DND-41 (cell line): ENCODE results near the gene SUMO4.

ENCODE experiments used
- ATAC-seq: fragments of 200-7000 bp; cut with Tn5 transposase; 3 replicates; pipeline ENCODE4 v1.9.1; 2021; ENCODE audit warnings: low read depth; ENCODE audit not compliant: insufficient read depth
- DNase-seq: peaks from one replicate; pipeline ENCODE4 v3.0.0-alpha.2; 2020
- H2AFZ ChIP-seq: 2 replicates; pipeline ENCODE4 v1.6.0; 2012; ENCODE audit warnings: low read depth, low read length
- H3K27ac ChIP-seq: 2 replicates; pipeline ENCODE4 v1.5.1; 2012; ENCODE audit warnings: low read length, inconsistent platforms
- H3K27me3 ChIP-seq: fragments of 200-600 bp; sonication (generic); 2 replicates; pipeline ENCODE4 v1.6.0; 2012; ENCODE audit warnings: low read length, mild to moderate bottlenecking, inconsistent platforms; ENCODE audit not compliant: insufficient read depth, poor library complexity
- H3K36me3 ChIP-seq: 2 replicates; pipeline ENCODE4 v1.5.1; 2012; ENCODE audit warnings: low read length, inconsistent platforms; ENCODE audit not compliant: insufficient read depth
- H3K4me1 ChIP-seq: 2 replicates; pipeline ENCODE4 v1.5.1; 2012; ENCODE audit warnings: mild to moderate bottlenecking, low read length; ENCODE audit not compliant: insufficient read depth
- H3K4me2 ChIP-seq: 2 replicates; pipeline ENCODE4 v1.6.0; 2012; ENCODE audit warnings: mild to moderate bottlenecking, moderate library complexity, low read length, inconsistent platforms; ENCODE audit not compliant: insufficient read depth
- H3K4me3 ChIP-seq, 2 experiments: fragments of 200-600 bp in 1 of 2; shearing (Covaris generic) in 1 of 2; 2 replicates each; pipeline ENCODE4 v1.5.1; 2012 to 2016; ENCODE audit warnings: inconsistent platforms in 2 of 2, low read length in 2 of 2, mild to moderate bottlenecking in 2 of 2, low read depth in 1 of 2, moderate library complexity in 1 of 2
- H3K79me2 ChIP-seq: 2 replicates; pipeline ENCODE4 v1.6.0; 2012; ENCODE audit warnings: low read length, inconsistent platforms; ENCODE audit not compliant: insufficient read depth
- H3K9ac ChIP-seq: 2 replicates; pipeline ENCODE4 v1.6.0; 2012; ENCODE audit warnings: low read depth, mild to moderate bottlenecking, inconsistent platforms, low read length, moderate library complexity
- H3K9me3 ChIP-seq: 2 replicates; pipeline ENCODE4 v1.5.1; 2012; ENCODE audit warnings: low read length, moderate library complexity, mild to moderate bottlenecking, inconsistent platforms; ENCODE audit not compliant: insufficient read depth, severe bottlenecking
- H4K20me1 ChIP-seq: 2 replicates; pipeline ENCODE4 v1.6.0; 2012; ENCODE audit warnings: low read length; ENCODE audit not compliant: insufficient read depth
- EZH2 ChIP-seq: IDR thresholded peaks from 3 replicates; pipeline ENCODE4 v1.6.1; 2012; ENCODE audit warnings: borderline replicate concordance, low read depth, mild to moderate bottlenecking, moderate library complexity, low read length, inconsistent platforms; ENCODE audit not compliant: severe bottlenecking
- TF ChIP-seq, protein P1 (sequence below): IDR thresholded peaks from 2 replicates; pipeline ENCODE4 v1.5.1; 2012; ENCODE audit warnings: borderline replicate concordance, low read length, moderate library complexity, mild to moderate bottlenecking; ENCODE audit not compliant: poor library complexity, severe bottlenecking; ENCODE audit errors: extremely low read depth

SUMO4 gene

GRCh38 chr6:149410557-149410956, 10.5 kb downstream of the SUMO4 start:
- DNase-seq (no peak), ATAC-seq (no peak)
- Histone ChIP-seq H4K20me1 (no peaks in the 10 kb centered on the region), H3K4me2 (no peak overlapping the region), H3K4me3 (no peak overlapping the region), H3K36me3 (peaks cover 47% of the 10 kb centered on the region), H3K4me1 (no peaks in the 10 kb centered on the region), H3K27me3 (no peaks in the 10 kb centered on the region), H3K27ac (no peak overlapping the region), H3K9ac (no peak overlapping the region), H3K9me3 (no peaks in the 10 kb centered on the region), H3K79me2 (no peaks in the 10 kb centered on the region), H2AFZ (no peak overlapping the region)
- TF ChIP-seq, protein P1, sequence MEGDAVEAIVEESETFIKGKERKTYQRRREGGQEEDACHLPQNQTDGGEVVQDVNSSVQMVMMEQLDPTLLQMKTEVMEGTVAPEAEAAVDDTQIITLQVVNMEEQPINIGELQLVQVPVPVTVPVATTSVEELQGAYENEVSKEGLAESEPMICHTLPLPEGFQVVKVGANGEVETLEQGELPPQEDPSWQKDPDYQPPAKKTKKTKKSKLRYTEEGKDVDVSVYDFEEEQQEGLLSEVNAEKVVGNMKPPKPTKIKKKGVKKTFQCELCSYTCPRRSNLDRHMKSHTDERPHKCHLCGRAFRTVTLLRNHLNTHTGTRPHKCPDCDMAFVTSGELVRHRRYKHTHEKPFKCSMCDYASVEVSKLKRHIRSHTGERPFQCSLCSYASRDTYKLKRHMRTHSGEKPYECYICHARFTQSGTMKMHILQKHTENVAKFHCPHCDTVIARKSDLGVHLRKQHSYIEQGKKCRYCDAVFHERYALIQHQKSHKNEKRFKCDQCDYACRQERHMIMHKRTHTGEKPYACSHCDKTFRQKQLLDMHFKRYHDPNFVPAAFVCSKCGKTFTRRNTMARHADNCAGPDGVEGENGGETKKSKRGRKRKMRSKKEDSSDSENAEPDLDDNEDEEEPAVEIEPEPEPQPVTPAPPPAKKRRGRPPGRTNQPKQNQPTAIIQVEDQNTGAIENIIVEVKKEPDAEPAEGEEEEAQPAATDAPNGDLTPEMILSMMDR = no peak
- TF ChIP-seq EZH2 = no peak

GRCh38 chr6:149414009-149414408, 13.9 kb downstream of the SUMO4 start:
- Histone ChIP-seq H3K4me3 (no peak overlapping the region), H3K79me2 (no peaks in the 10 kb centered on the region), H4K20me1 (no peaks in the 10 kb centered on the region), H3K36me3 (peaks cover 28% of the 10 kb centered on the region), H3K27ac (no peak overlapping the region), H2AFZ (no peak overlapping the region), H3K4me2 (no peak overlapping the region), H3K4me1 (no peaks in the 10 kb centered on the region), H3K27me3 (no peaks in the 10 kb centered on the region), H3K9ac (no peak overlapping the region), H3K9me3 (no peaks in the 10 kb centered on the region)
- DNase-seq (no peak), ATAC-seq (no peak)
- TF ChIP-seq, protein P1 = no peak
- no peak for TF ChIP-seq EZH2

DNA sequence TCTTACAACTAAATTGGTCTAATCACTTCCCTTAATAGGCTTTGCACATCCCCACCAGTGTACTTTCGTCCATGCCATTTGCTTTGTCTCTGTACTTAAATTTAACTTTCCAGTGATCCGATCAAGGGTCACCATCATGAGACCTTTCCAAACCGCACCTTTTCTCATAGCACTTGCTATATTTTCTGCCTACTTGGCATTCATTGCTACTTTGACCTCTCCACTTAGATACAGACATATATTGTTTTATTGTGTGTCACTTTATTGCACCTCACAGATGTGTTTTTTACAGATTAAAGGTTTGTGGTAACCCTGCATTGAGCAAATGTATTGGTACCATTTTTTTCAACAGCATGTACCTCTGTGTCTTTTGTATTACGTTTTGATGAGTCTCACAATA, 14.8 kb downstream of the SUMO4 start:
- Histone ChIP-seq H3K4me1 (no peaks in the 10 kb centered on the region), H3K27me3 (no peaks in the 10 kb centered on the region), H3K4me3 (no peak overlapping the region), H2AFZ (no peak overlapping the region), H3K9me3 (no peaks in the 10 kb centered on the region), H4K20me1 (no peaks in the 10 kb centered on the region), H3K9ac (no peak overlapping the region), H3K79me2 (no peaks in the 10 kb centered on the region), H3K27ac (no peak overlapping the region), H3K36me3 (peaks cover 20% of the 10 kb centered on the region), H3K4me2 (no peak overlapping the region)
- ATAC-seq (no peak), DNase-seq (no peak)
- TF ChIP-seq, protein P1 = no peak
- no peak for TF ChIP-seq EZH2

GRCh38 chr6:149419696-149420404, 19.8 kb downstream of the SUMO4 start:
- Histone ChIP-seq H2AFZ (no peak overlapping the region), H4K20me1 (no peaks in the 10 kb centered on the region), H3K9ac (no peak overlapping the region), H3K4me2 (no peak overlapping the region), H3K4me3 (no peak overlapping the region), H3K27me3 (no peaks in the 10 kb centered on the region), H3K79me2 (no peaks in the 10 kb centered on the region), H3K9me3 (no peaks in the 10 kb centered on the region), H3K27ac (no peak overlapping the region), H3K36me3 (no peaks in the 10 kb centered on the region), H3K4me1 (no peaks in the 10 kb centered on the region)
- no peak for ATAC-seq
- TF ChIP-seq EZH2 = no peak
- TF ChIP-seq, protein P1 = no peak
- DNase-seq = no peak
